ENCODE results near the gene MIOX.

The MIOX gene

GRCh38 chr22:50486561-50487289 lies at the start of gene MIOX:
Gene MIOX (plus strand): TSS chr22:50486859. CDS start chr22:50486898, 39 bp downstream.
- DNase-seq: no peak

- DNase-seq: no peak
Observed at GRCh38 chr22:50437511-50438304, 49.0 kb upstream of the MIOX start.

GRCh38 chr22:50438305-50439275 lies 48.1 kb upstream of the MIOX start:
- no peak for DNase-seq

GRCh38 chr22:50439314-50439870 lies 47.3 kb upstream of the MIOX start:
- no peak for DNase-seq

GRCh38 chr22:50439871-50440331 lies 46.8 kb upstream of the MIOX start:
- DNase-seq: no peak

- no peak for DNase-seq
Observed at GRCh38 chr22:50440544-50441249, 46.0 kb upstream of the MIOX start.

- no peak for DNase-seq
Observed at GRCh38 chr22:50441428-50441993, 45.1 kb upstream of the MIOX start.

- DNase-seq: no peak
Observed at GRCh38 chr22:50443197-50443596, 43.5 kb upstream of the MIOX start.

- no peak for DNase-seq
Observed at GRCh38 chr22:50443801-50444625, 42.6 kb upstream of the MIOX start.

- no peak for DNase-seq
Observed at GRCh38 chr22:50444663-50445062, 42.0 kb upstream of the MIOX start.

GRCh38 chr22:50445071-50445879 lies 41.4 kb upstream of the MIOX start:
- no peak for DNase-seq

- DNase-seq: no peak
Observed at GRCh38 chr22:50445880-50446707, 40.6 kb upstream of the MIOX start.

- DNase-seq: no peak
Observed at GRCh38 chr22:50446708-50447575, 39.7 kb upstream of the MIOX start.

GRCh38 chr22:50447576-50448551 lies 38.8 kb upstream of the MIOX start:
- no peak for DNase-seq

GRCh38 chr22:50452649-50453048 lies 34.0 kb upstream of the MIOX start:
- no peak for DNase-seq

- no peak for DNase-seq
Observed at GRCh38 chr22:50454556-50455075, 32.0 kb upstream of the MIOX start.

Data from activated CD4-positive, alpha-beta T cell treated with anti-CD3 and anti-CD28 coated beads for 48 hours (primary cell).